LNCaP clone FGC (cell line): Measurements from ENCODE around the gene NYNRIN.
"Not testable (repeated sequence)": the region's sequence is repeated elsewhere in the genome, so short reads cannot be mapped to it uniquely, and the experiment has no call there.

Experiments
- DNase-seq: peaks from one replicate; pipeline ENCODE4 v3.0.0-alpha.2; 2011; ENCODE audit warnings: low read depth
- H3K4me3 ChIP-seq: 2 replicates; pipeline ENCODE4 v1.5.1; 2011; ENCODE audit warnings: mild to moderate bottlenecking, low read depth, low read length, control low read depth
- TF ChIP-seq, protein P1 (sequence below): IDR thresholded peaks from 2 replicates; pipeline ENCODE4 v1.5.1; 2012; ENCODE audit warnings: mild to moderate bottlenecking; ENCODE audit not compliant: control insufficient read depth, insufficient read depth; ENCODE audit errors: extremely low read depth

Gene NYNRIN

DNA sequence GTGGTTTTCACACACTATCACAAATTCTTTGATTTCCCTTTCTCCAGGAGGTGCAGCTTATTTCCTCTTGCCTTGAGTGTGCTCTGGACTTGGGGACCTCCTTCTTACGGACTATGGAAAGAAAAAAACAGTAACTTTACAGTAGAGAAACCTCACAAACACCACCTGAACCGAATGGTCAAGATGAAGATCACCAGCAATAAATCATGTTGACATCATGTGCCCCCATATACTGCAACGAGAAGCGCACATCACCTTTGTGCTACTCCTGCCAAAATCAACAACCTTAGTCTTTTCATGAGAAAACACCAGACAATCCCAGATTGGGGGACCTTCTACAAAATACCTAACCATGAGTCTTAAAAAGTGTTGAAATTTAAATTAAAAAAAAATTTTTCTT lies 13.3 kb upstream of the NYNRIN start:
- TF ChIP-seq, protein P1, sequence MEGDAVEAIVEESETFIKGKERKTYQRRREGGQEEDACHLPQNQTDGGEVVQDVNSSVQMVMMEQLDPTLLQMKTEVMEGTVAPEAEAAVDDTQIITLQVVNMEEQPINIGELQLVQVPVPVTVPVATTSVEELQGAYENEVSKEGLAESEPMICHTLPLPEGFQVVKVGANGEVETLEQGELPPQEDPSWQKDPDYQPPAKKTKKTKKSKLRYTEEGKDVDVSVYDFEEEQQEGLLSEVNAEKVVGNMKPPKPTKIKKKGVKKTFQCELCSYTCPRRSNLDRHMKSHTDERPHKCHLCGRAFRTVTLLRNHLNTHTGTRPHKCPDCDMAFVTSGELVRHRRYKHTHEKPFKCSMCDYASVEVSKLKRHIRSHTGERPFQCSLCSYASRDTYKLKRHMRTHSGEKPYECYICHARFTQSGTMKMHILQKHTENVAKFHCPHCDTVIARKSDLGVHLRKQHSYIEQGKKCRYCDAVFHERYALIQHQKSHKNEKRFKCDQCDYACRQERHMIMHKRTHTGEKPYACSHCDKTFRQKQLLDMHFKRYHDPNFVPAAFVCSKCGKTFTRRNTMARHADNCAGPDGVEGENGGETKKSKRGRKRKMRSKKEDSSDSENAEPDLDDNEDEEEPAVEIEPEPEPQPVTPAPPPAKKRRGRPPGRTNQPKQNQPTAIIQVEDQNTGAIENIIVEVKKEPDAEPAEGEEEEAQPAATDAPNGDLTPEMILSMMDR, result no peak
- no peak overlapping the region for H3K4me3 ChIP-seq
- DNase-seq, result no peak

DNA sequence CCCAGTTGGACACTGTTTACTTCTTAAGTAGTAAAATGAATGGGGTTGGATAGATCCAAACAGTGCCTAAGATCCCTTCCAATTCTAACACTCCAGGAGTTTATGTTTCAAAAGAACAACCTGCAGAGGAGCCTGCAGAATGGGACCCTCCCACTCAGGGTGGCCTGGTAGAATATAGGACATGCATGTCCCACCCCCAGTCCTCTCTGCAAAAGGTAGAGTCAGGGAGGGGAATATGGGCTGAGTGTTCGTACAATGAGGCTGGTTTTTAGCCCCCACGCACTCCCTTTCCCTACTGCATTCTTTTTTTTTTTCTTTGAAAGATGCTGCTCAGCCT lies 11.8 kb upstream of the NYNRIN start:
- H3K4me3 ChIP-seq, result no peak overlapping the region
- DNase-seq, result no peak
- TF ChIP-seq, protein P1, result no peak

DNA sequence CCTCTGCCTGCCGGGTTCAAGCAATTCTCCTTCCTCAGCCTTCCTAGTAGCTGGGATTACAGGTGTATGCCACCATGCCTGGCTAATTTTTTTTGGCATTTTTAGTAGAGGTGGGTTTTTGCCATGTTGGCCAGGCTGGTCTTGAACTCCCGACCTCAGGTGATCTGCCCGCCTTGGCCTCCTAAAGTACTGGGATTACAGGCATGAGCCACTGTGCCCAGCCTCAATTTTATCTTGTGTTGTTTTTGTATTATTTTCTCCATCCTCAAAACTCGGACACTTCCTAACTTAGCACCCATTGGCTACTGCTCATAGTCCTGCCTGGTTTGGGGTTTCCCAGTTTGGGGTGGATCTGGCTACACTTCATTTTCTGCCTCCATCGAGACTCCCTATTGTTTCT lies 11.2 kb upstream of the NYNRIN start:
- H3K4me3 ChIP-seq, DNase-seq: not testable (repeated sequence)

DNA sequence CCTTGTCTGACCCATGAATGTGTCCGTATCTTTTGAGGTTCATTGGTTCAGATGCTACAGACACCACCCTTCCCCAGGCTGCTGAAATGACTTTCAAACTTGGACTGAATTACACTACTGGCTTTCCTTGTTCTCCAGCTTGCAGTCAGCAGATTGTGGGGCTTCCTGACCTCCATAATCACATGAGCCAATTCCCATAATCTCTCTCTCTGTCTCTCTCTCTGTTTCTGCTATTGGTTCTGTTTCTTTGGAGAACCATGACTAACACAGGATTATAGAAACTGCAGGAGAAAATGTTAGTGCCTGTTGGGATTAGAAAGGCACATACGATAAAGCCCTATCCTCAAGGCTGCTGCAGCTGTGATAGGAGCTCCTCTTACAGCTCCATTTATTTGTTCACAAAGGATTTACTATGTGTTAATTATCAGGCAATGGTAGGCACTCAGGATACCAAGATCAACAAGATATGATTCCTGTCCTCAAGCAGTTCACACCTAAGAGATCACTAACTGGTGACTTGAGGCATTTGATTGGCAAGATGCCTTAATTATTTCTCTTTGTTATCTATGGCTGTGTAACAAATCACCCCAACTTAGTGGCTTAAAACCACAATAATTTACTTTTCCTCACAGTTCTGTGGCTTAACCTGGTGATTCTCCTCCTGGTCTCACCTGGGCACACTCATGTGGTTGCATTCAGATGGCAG lies 10.2 kb upstream of the NYNRIN start:
- H3K4me3 ChIP-seq, result no peak overlapping the region
- TF ChIP-seq, protein P1, result no peak
- no peak for DNase-seq

DNA sequence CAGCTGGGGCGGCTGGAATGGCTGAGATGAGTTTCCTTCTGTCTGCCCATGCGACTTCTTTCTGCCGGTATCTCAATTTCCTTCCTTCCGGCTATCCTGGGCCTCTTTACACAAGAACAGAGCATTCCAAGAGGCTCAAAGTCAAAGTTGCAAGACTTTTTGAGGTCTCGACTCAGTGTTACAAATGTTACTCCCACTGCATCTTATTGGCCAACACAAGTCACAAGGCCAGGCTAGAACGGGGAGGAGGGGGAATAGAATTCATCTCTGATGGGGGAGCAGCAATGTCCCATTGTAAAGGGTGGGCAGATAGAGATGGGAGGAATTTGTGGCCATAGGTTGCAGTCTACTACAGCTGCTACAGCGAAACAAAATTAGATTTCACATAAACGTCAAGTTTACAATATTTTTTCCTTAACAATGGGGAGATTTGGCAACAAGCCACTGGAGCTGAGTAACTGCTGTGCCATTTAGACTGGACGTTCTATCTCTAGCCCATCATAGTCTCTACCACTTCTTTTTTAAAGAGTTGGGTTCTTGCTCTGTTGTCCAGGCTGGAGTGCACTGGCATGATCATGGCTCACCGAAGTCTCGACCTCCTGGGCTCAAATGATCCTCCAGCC lies 9.5 kb upstream of the NYNRIN start:
- TF ChIP-seq, protein P1, result no peak
- DNase-seq, result no peak
- H3K4me3 ChIP-seq, result no peak overlapping the region

DNA sequence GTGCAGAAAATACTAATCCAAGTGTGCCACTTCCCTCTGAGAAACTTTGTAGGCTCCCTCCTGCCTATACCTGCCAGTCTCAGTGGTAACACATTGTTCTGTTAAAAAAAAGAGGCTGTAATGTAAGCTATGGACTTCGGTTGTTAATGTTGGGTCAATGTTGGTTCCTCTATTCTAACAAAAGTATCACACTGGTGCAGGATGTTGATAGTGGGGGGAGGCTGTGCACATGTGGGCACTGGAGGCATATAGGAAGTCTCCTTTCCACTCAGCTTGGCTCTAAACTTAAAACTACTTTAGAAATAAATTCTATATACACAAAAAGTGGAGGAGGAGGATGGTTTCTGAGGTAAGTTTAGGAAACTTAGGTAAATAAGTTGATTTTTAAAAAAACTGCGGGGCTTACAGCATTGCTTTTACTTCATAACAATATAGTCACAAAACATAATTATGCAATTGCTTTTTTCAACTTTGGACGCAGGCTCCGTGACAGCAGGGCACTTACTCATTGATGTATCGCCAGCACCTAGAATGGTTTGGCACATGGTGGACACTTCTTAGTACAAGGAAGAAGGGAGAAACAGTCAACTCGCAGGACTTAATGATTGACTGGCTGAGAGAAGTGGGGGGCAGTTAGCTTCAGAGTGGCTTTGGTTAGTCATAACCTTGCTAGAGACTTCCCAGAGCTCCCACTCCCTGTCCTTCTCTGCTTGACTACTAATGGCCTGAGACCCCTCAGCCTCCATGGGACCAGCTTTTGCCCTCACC lies 7.9 kb upstream of the NYNRIN start:
- TF ChIP-seq, protein P1, result no peak
- no peak overlapping the region for H3K4me3 ChIP-seq
- no peak for DNase-seq

DNA sequence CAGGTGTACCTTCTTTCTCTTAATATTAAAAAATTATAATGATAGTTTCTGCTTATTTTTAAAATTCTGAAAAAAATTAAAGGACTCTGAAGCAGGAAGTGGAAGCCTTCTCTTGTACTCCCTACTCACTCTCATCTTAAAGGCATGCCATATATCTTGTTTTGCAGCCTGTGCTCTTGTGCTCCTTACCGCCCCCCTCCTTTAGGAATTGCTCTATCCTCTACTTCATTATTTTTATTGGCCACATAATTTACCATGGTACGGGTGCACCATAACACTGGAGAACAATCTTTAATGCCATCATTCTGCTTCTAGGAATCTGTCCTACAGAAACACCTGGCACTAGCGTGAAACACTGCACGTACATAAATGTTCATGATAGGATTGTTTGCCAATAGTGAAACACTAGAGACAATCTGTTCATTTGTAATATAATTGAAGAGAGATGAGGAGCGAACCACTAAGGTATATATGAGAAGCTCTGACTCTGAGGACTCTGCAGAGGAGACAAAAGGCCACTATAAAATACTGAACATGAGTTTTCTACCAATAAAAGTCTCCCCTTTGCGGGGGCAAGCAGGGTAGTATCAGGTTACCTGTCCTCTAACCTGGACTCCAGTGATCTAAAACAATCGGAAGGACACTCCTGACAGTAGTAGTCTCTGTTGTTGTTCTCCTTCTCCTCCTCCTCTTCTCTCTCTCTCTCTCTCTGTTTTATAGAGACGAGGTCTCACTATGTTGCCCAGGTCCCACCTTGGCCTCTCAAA lies 6.3 kb upstream of the NYNRIN start:
- H3K4me3 ChIP-seq, result no peak overlapping the region
- TF ChIP-seq, protein P1, result peak; percentile 29
- DNase-seq, result peak; percentile 47
